Liver (tissue), 9 donors: Measurements from ENCODE around the gene MMRN1. TPM values are rescaled to one million over a fixed set of nuclear protein-coding genes. Genes with fewer than 3 reads are reported as not detected.

Source experiments
- DNase-seq: peaks from one replicate; pipeline ENCODE4 v3.0.0-alpha.2; 2017; ENCODE audit warnings: low spot score
- H3K27ac ChIP-seq, 2 donors: one replicate each; pipeline ENCODE4 v1.7.0; 2013; ENCODE audit warnings: inconsistent platforms in 2 of 2, low read length in 2 of 2, control low read depth in 1 of 2, low read depth in 1 of 2, mild to moderate bottlenecking in 1 of 2
- H3K27me3 ChIP-seq, 4 donors: one replicate each; pipeline versions ENCODE4 v1.6.1 to v1.7.0; 2013; ENCODE audit warnings: low read length in 3 of 4, inconsistent platforms in 1 of 4, mild to moderate bottlenecking in 1 of 4, moderate library complexity in 1 of 4; ENCODE audit not compliant: control insufficient read depth in 4 of 4, insufficient read depth in 4 of 4
- H3K36me3 ChIP-seq, 4 donors: one replicate each; pipeline versions ENCODE4 v1.6.1 to v1.7.0; 2013; ENCODE audit warnings: low read length in 3 of 4, mild to moderate bottlenecking in 3 of 4, low read depth in 1 of 4, moderate library complexity in 1 of 4; ENCODE audit not compliant: control insufficient read depth in 4 of 4, insufficient read depth in 3 of 4
- H3K4me1 ChIP-seq, 4 donors: one replicate each; pipeline versions ENCODE4 v1.6.1 to v1.7.0; 2013; ENCODE audit warnings: low read length in 3 of 4, mild to moderate bottlenecking in 3 of 4, moderate library complexity in 1 of 4; ENCODE audit not compliant: control insufficient read depth in 4 of 4, insufficient read depth in 4 of 4
- H3K4me3 ChIP-seq, 3 donors: one replicate each; pipeline versions ENCODE4 v1.6.1 to v1.7.0; 2013; ENCODE audit warnings: low read length in 3 of 3, control low read depth in 1 of 3, low read depth in 1 of 3, mild to moderate bottlenecking in 1 of 3
- H3K9ac ChIP-seq, 2 donors: one replicate each; pipeline ENCODE4 v1.7.0; 2013; ENCODE audit warnings: low read length in 2 of 2, mild to moderate bottlenecking in 2 of 2, moderate library complexity in 2 of 2, control low read depth in 1 of 2, low read depth in 1 of 2
- H3K9me3 ChIP-seq, 4 donors: one replicate each; pipeline versions ENCODE4 v1.6.1 to v1.7.0; 2013; ENCODE audit warnings: low read length in 3 of 4; ENCODE audit not compliant: control insufficient read depth in 4 of 4
- EGR1 ChIP-seq, 2 donors: IDR thresholded peaks; 2 replicates each; pipeline ENCODE4 v1.6.1; 2016 to 2018; ENCODE audit warnings: antibody characterized with exemption in 2 of 2, low read depth in 2 of 2
- FOXA1 ChIP-seq: IDR thresholded peaks from 2 replicates; pipeline ENCODE4 v1.6.1; 2016; ENCODE audit warnings: antibody characterized with exemption
- FOXA2 ChIP-seq: IDR thresholded peaks from 2 replicates; pipeline ENCODE4 v1.6.1; 2016; ENCODE audit warnings: antibody characterized with exemption
- GABPA ChIP-seq, 2 donors: IDR thresholded peaks in 1 of 2; conservative IDR thresholded peaks in 1 of 2; 2 replicates each; pipeline ENCODE4 v1.6.1; 2016; ENCODE audit warnings: antibody characterized with exemption in 2 of 2, mild to moderate bottlenecking in 1 of 2, moderate library complexity in 1 of 2
- HNF4A ChIP-seq, 2 donors: conservative IDR thresholded peaks; 2 replicates each; pipeline ENCODE4 v1.6.1; 2016; ENCODE audit warnings: antibody characterized with exemption in 2 of 2, mild to moderate bottlenecking in 2 of 2
- HNF4G ChIP-seq: IDR thresholded peaks from 2 replicates; pipeline ENCODE4 v1.6.1; 2016; ENCODE audit warnings: antibody characterized with exemption
- JUND ChIP-seq, 2 donors: IDR thresholded peaks; 2 replicates each; pipeline ENCODE4 v1.6.1; 2016; ENCODE audit warnings: antibody characterized with exemption in 2 of 2
- NR2F2 ChIP-seq: IDR thresholded peaks from 2 replicates; pipeline ENCODE4 v1.6.1; 2016; ENCODE audit warnings: antibody characterized with exemption
- RAD21 ChIP-seq, 2 donors: IDR thresholded peaks; 2 replicates each; pipeline ENCODE4 v1.6.1; 2016; ENCODE audit warnings: antibody characterized with exemption in 2 of 2, mild to moderate bottlenecking in 2 of 2
- RXRA ChIP-seq, 2 donors: IDR thresholded peaks; 2 replicates each; pipeline ENCODE4 v1.6.1; 2017 to 2018; ENCODE audit warnings: antibody characterized with exemption in 2 of 2, mild to moderate bottlenecking in 1 of 2
- SP1 ChIP-seq: IDR thresholded peaks from 2 replicates; pipeline ENCODE4 v1.6.1; 2018; ENCODE audit warnings: antibody characterized with exemption, mild to moderate bottlenecking
- TAF1 ChIP-seq: conservative IDR thresholded peaks from 2 replicates; pipeline ENCODE4 v1.6.1; 2016; ENCODE audit warnings: antibody characterized with exemption, mild to moderate bottlenecking
- YY1 ChIP-seq: IDR thresholded peaks from 2 replicates; pipeline ENCODE4 v1.6.1; 2016; ENCODE audit warnings: antibody characterized with exemption, mild to moderate bottlenecking
- polyA plus RNA-seq, 2 donors: library from polyadenylated mRNA; stranded (reverse) in 1 of 2; unstranded in 1 of 2; fragments of 200-250 nt in 1 of 2; fragments of >200 nt in 1 of 2; fragmentation: Nextera tagmentation in 1 of 2; extraction: Ambion mirVana in 1 of 2; gene quantifications; one replicate each; pipeline versions ENCODE4 v1.2.1 to v1.2.3, GENCODE V29; 2013 to 2015
- total RNA-seq, 2 donors: library from RNA; depleted of rRNA; stranded (reverse); fragments of >200 nt; gene quantifications; one replicate each; pipeline ENCODE4 v1.2.3, GENCODE V29; 2014
- TF ChIP-seq, protein P1 (sequence below): fragments of 150-350 bp; IDR thresholded peaks from 2 replicates; pipeline ENCODE4 v1.5.1; 2017; ENCODE audit warnings: improper control_type of control experiment, low read depth, low read length; ENCODE audit not compliant: missing input control
- TF ChIP-seq, protein P2 (sequence below): IDR thresholded peaks from 2 replicates; pipeline ENCODE4 v1.6.1; 2016; ENCODE audit warnings: antibody characterized with exemption
- TF ChIP-seq, protein P3 (sequence below): IDR thresholded peaks from 2 replicates; pipeline ENCODE4 v1.6.1; 2016; ENCODE audit warnings: antibody characterized with exemption
- TF ChIP-seq, protein P4 (sequence below): IDR thresholded peaks from 2 replicates; pipeline ENCODE4 v1.6.1; 2016; ENCODE audit warnings: antibody characterized with exemption
- TF ChIP-seq, protein P5 (sequence below): IDR thresholded peaks from 2 replicates; pipeline ENCODE4 v1.6.1; 2016; ENCODE audit warnings: antibody characterized with exemption, mild to moderate bottlenecking
- donor health status: healthy.
- donor health status: healthy.
- donor health status: healthy.
- donor health status: healthy.
- donor health status: healthy.

MMRN1 gene
- total and polyA plus RNA-seq, 4 donors: 4.4 to 15.6 (median 10.2) TPM

DNA sequence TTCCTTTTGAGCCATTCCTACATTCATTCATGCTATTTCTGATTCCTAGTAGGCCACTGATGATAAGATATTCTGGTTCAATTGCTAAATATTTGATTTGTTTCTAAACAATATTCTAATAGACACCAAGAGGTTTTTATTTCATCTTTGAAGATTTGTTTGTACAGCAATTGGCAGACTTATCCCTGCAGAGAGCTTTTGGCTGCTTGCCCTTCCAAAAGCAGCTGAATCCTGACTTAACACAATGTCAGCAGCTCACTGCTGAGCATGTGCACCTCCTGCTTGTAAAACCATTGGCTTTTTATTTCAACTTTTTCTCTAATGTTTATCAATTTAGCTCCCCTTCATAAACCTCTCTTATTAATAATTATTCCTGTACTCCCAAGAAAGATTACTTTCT, 45.3 kb downstream of the MMRN1 start:
- DNase-seq: no peak
- Histone ChIP-seq H3K36me3 (no peaks in the 10 kb centered on the region), H3K4me1 (no peaks in the 10 kb centered on the region), H3K9ac (no peak overlapping the region), H3K4me3 (no peak overlapping the region), H3K27me3 (no peaks in the 10 kb centered on the region), H3K27ac (no peak overlapping the region), H3K9me3 (no peaks in the 10 kb centered on the region)
- TF ChIP-seq EGR1 (IDR thresholded peaks at IDR 0.05; ENCODE audit: low read depth in 2 of 2): no peak
- TF ChIP-seq, protein P1, sequence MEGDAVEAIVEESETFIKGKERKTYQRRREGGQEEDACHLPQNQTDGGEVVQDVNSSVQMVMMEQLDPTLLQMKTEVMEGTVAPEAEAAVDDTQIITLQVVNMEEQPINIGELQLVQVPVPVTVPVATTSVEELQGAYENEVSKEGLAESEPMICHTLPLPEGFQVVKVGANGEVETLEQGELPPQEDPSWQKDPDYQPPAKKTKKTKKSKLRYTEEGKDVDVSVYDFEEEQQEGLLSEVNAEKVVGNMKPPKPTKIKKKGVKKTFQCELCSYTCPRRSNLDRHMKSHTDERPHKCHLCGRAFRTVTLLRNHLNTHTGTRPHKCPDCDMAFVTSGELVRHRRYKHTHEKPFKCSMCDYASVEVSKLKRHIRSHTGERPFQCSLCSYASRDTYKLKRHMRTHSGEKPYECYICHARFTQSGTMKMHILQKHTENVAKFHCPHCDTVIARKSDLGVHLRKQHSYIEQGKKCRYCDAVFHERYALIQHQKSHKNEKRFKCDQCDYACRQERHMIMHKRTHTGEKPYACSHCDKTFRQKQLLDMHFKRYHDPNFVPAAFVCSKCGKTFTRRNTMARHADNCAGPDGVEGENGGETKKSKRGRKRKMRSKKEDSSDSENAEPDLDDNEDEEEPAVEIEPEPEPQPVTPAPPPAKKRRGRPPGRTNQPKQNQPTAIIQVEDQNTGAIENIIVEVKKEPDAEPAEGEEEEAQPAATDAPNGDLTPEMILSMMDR: no peak
- no peak for TF ChIP-seq SP1
- no peak for TF ChIP-seq RAD21 (IDR thresholded peaks at IDR 0.05)
- TF ChIP-seq RXRA (IDR thresholded peaks at IDR 0.05): no peak
- TF ChIP-seq, protein P2, sequence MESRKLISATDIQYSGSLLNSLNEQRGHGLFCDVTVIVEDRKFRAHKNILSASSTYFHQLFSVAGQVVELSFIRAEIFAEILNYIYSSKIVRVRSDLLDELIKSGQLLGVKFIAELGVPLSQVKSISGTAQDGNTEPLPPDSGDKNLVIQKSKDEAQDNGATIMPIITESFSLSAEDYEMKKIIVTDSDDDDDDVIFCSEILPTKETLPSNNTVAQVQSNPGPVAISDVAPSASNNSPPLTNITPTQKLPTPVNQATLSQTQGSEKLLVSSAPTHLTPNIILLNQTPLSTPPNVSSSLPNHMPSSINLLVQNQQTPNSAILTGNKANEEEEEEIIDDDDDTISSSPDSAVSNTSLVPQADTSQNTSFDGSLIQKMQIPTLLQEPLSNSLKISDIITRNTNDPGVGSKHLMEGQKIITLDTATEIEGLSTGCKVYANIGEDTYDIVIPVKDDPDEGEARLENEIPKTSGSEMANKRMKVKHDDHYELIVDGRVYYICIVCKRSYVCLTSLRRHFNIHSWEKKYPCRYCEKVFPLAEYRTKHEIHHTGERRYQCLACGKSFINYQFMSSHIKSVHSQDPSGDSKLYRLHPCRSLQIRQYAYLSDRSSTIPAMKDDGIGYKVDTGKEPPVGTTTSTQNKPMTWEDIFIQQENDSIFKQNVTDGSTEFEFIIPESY: no peak
- no peak for TF ChIP-seq FOXA1
- TF ChIP-seq, protein P3, sequence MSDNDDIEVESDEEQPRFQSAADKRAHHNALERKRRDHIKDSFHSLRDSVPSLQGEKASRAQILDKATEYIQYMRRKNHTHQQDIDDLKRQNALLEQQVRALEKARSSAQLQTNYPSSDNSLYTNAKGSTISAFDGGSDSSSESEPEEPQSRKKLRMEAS: no peak
- TF ChIP-seq TAF1: no peak
- no peak for TF ChIP-seq JUND (IDR thresholded peaks at IDR 0.05)
- TF ChIP-seq, protein P4, sequence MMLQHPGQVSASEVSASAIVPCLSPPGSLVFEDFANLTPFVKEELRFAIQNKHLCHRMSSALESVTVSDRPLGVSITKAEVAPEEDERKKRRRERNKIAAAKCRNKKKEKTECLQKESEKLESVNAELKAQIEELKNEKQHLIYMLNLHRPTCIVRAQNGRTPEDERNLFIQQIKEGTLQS: no peak
- TF ChIP-seq FOXA2: no peak
- TF ChIP-seq HNF4A (conservative IDR thresholded peaks at IDR 0.05): no peak
- no peak for TF ChIP-seq YY1
- no peak for TF ChIP-seq NR2F2
- TF ChIP-seq, protein P5, sequence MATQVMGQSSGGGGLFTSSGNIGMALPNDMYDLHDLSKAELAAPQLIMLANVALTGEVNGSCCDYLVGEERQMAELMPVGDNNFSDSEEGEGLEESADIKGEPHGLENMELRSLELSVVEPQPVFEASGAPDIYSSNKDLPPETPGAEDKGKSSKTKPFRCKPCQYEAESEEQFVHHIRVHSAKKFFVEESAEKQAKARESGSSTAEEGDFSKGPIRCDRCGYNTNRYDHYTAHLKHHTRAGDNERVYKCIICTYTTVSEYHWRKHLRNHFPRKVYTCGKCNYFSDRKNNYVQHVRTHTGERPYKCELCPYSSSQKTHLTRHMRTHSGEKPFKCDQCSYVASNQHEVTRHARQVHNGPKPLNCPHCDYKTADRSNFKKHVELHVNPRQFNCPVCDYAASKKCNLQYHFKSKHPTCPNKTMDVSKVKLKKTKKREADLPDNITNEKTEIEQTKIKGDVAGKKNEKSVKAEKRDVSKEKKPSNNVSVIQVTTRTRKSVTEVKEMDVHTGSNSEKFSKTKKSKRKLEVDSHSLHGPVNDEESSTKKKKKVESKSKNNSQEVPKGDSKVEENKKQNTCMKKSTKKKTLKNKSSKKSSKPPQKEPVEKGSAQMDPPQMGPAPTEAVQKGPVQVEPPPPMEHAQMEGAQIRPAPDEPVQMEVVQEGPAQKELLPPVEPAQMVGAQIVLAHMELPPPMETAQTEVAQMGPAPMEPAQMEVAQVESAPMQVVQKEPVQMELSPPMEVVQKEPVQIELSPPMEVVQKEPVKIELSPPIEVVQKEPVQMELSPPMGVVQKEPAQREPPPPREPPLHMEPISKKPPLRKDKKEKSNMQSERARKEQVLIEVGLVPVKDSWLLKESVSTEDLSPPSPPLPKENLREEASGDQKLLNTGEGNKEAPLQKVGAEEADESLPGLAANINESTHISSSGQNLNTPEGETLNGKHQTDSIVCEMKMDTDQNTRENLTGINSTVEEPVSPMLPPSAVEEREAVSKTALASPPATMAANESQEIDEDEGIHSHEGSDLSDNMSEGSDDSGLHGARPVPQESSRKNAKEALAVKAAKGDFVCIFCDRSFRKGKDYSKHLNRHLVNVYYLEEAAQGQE: no peak
- TF ChIP-seq HNF4G: no peak
- no peak for TF ChIP-seq GABPA (IDR thresholded peaks at IDR 0.05 in 1 of 2, conservative IDR thresholded peaks at IDR 0.05 in 1 of 2)
